ENCODE results near the gene ABTB2. TPM values are rescaled to one million over a fixed set of nuclear protein-coding genes. Genes with fewer than 3 reads are reported as not detected.
"Not testable (repeated sequence)": the region's sequence is repeated elsewhere in the genome, so short reads cannot be mapped to it uniquely, and the experiment has no call there.

ABTB2 gene
- total RNA-seq, 2 experiments from 2014 or later = 1.2 TPM

DNA sequence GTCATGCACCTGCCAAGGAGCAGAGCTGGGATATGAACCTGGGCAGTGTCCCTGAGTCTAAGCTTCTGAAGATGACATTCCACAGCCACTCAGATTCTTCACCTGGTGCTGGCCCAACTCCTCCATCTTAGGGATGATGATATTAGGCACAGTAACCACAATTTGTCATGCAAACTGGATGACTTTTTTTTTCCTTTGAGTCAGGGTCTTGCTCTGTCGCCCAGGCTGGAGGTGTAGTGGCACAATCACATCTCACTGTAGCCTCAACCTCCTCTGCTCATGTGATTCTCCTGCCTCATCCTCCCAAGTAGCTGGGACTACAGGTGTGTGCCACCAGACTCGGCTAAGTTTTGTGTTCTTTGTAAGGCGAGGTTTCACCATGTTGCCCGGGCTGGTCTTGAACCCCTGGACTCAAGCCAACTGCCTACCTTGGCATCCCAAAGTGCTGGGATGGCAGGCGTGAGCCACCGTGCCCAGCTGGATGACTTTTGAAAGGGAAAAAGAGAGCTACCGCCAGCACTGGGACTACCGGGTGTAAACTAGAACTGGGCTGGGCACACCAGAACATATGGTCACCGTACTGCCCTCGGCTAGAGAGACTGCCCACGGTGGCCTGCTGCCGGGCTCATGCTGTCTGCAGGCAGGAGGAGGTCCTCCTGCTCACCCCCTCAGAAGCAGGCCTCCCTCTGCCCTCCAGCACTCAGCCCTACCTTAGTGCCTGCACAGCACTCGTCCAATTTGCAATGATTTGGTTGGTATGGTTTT, 174.7 kb downstream of the ABTB2 start:
- Mint-ChIP-seq H3K4me3 (no peak overlapping the region), H3K27ac (no peak overlapping the region), H3K9me3 (ENCODE audit: low read depth) (no peaks in the 10 kb centered on the region), H3K4me1 (peaks cover 2% of the 10 kb centered on the region), H3K36me3 (ENCODE audit: low read depth) (no peaks in the 10 kb centered on the region), H3K27me3 (no peaks in the 10 kb centered on the region)
- ChIA-PET POLR2A (no interaction called here), CTCF (interaction anchor here (0.8 to 3.8 kb wide), 5 partner anchors 9 to 179 kb away, joined by 3 to 16 read pairs (median 3); partner anchors contain the start of gene ABTB2)
- ATAC-seq (peak; percentile 59), DNase-seq (no peak)
- intact Hi-C loops (cut with DNase I, micrococcal nuclease) = no loop called here

DNA sequence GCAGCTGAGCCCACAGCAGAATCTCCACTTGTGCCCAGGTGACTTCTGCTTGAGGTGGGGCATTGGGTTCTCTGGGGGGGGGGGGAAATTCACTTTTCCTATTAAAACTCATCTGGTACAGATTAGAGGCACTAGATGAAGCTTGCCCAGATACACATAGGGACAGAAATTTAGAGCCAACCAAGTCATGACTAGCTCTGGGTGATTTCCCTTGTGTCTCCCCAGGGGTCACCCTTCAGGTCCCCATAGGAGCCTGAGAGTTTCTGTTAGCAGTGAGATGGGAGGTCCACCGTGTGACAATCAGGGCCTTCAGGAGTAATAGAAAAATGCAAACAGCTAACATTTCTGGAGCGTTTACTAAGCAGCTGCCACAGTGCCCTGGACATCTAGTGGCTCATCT, 175.4 kb downstream of the ABTB2 start:
- no peak for ATAC-seq
- ChIA-PET CTCF (interaction anchor here (0.8 to 1.1 kb wide), 4 partner anchors 8 to 180 kb away, joined by 3 to 6 read pairs (median 3); partner anchors contain the start of gene ABTB2), POLR2A (interaction anchor here (0.5 kb wide), 1 partner anchor 201 kb away, joined by 8 read pairs; no protein-coding TSS in a partner anchor)
- Mint-ChIP-seq H3K36me3 (ENCODE audit: low read depth) (no peaks in the 10 kb centered on the region), H3K9me3 (ENCODE audit: low read depth) (no peaks in the 10 kb centered on the region), H3K4me1 (peaks cover 2% of the 10 kb centered on the region), H3K27me3 (peaks cover 2% of the 10 kb centered on the region), H3K27ac (no peak overlapping the region), H3K4me3 (no peak overlapping the region)
- no peak for DNase-seq
- intact Hi-C loops (cut with DNase I, micrococcal nuclease) = no loop called here

GRCh38 chr11:34181856-34182405, 175.9 kb downstream of the ABTB2 start:
- POLR2A ChIA-PET = interaction anchor here (0.5 kb wide), 1 partner anchor 202 kb away, joined by 8 read pairs; no protein-coding TSS in a partner anchor
- intact Hi-C loops (cut with DNase I, micrococcal nuclease) = no loop called here

GRCh38 chr11:34181251-34181650, 176.6 kb downstream of the ABTB2 start:
- no peak overlapping the region for H3K4me3 Mint-ChIP-seq
- H3K27me3 Mint-ChIP-seq = peaks cover 2% of the 10 kb centered on the region
- ChIA-PET CTCF (interaction anchor here (0.8 to 2.4 kb wide), 4 partner anchors 9 to 177 kb away, joined by 3 to 8 read pairs (median 4); partner anchors contain the start of gene ABTB2), POLR2A (no interaction called here)
- intact Hi-C loops (cut with DNase I, micrococcal nuclease) = no loop called here
- H3K36me3 Mint-ChIP-seq (ENCODE audit: low read depth) = no peaks in the 10 kb centered on the region
- ATAC-seq (no peak), DNase-seq (no peak)
- no peaks in the 10 kb centered on the region for H3K9me3 Mint-ChIP-seq (ENCODE audit: low read depth)
- H3K4me1 Mint-ChIP-seq = peaks cover 2% of the 10 kb centered on the region
- no peak overlapping the region for H3K27ac Mint-ChIP-seq

More at GRCh38 chr11:34181856-34182405, 175.9 kb downstream of the ABTB2 start:
- no peak overlapping the region for H3K27ac Mint-ChIP-seq
- peaks cover 2% of the 10 kb centered on the region for H3K27me3 Mint-ChIP-seq
- no peaks in the 10 kb centered on the region for H3K36me3 Mint-ChIP-seq (ENCODE audit: low read depth)
- no peaks in the 10 kb centered on the region for H3K9me3 Mint-ChIP-seq (ENCODE audit: low read depth)
- CTCF ChIA-PET = interaction anchor here (0.8 to 1.3 kb wide), 6 partner anchors 8 to 180 kb away, joined by 3 to 6 read pairs (median 4); partner anchors contain the start of gene ABTB2
- H3K4me1 Mint-ChIP-seq = peaks cover 2% of the 10 kb centered on the region
- no peak for ATAC-seq
- H3K4me3 Mint-ChIP-seq = no peak overlapping the region
- no peak for DNase-seq

GRCh38 chr11:34180814-34181165, 177.0 kb downstream of the ABTB2 start:
- H3K4me1 Mint-ChIP-seq; POLR2A ChIA-PET; intact Hi-C loops (cut with DNase I, micrococcal nuclease); DNase-seq; H3K9me3 Mint-ChIP-seq (ENCODE audit: low read depth); H3K27ac Mint-ChIP-seq; H3K4me3 Mint-ChIP-seq; H3K36me3 Mint-ChIP-seq (ENCODE audit: low read depth); H3K27me3 Mint-ChIP-seq: not testable (repeated sequence)
- CTCF ChIA-PET = interaction anchor here (0.7 to 2.4 kb wide), 4 partner anchors 11 to 177 kb away, joined by 3 to 8 read pairs (median 4); partner anchors contain the start of gene ABTB2
- peak; percentile 31 for ATAC-seq

- Mint-ChIP-seq H3K27ac (no peak overlapping the region), H3K36me3 (ENCODE audit: low read depth) (no peaks in the 10 kb centered on the region), H3K9me3 (ENCODE audit: low read depth) (no peaks in the 10 kb centered on the region), H3K4me1 (peaks cover 7% of the 10 kb centered on the region), H3K27me3 (peaks cover 2% of the 10 kb centered on the region), H3K4me3 (no peak overlapping the region)
- ChIA-PET CTCF (interaction anchor here (0.5 to 2.4 kb wide), 9 partner anchors 11 to 288 kb away, joined by 3 to 8 read pairs (median 3); partner anchors contain the start of gene ABTB2), POLR2A (no interaction called here)
- DNase-seq (no peak), ATAC-seq (peak; percentile 58)
- intact Hi-C loops (cut with DNase I, micrococcal nuclease) = no loop called here
Measured at GRCh38 chr11:34180040-34180813, 177.6 kb downstream of the ABTB2 start.

DNA sequence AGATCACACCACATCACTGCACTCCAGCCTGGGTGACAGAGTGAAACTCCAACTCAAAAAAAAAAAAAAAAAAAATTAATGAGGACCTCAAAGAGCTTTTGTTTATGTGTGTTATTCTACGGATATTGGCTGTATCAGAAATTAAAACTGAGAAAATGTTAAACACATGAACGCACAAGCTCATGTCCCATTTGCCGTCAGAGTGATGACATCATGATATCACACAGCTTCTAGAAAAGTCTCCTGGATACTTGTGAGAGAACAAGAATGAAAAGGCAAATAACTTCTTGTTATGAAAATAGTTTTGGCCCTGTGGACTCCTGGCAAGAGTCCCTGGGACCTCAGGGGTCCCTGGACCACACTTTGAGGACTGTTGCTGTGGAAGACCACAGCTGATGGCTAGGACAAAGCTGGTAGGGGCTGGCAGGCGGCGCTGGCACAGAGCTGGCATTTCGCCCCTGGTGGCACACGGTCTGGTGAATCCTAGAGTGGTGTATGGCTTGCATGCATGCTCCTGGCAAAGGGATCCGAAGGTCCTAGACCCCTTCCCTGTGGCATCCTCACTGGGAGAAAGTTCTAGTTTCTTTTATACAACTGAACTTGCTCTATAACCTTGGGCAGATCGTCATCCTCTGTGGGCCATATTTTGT, 178.7 kb downstream of the ABTB2 start:
- H3K27ac Mint-ChIP-seq = no peak overlapping the region
- H3K4me1 Mint-ChIP-seq = peaks cover 12% of the 10 kb centered on the region
- ATAC-seq (no peak), DNase-seq (no peak)
- H3K9me3 Mint-ChIP-seq (ENCODE audit: low read depth) = no peaks in the 10 kb centered on the region
- ChIA-PET POLR2A (no interaction called here), CTCF (interaction anchor here (1.4 to 2.4 kb wide), 3 partner anchors 169 to 289 kb away, joined by 3 to 8 read pairs (median 4); partner anchors contain the start of gene ABTB2)
- no peak overlapping the region for H3K4me3 Mint-ChIP-seq
- H3K36me3 Mint-ChIP-seq (ENCODE audit: low read depth) = no peaks in the 10 kb centered on the region
- intact Hi-C loops (cut with DNase I, micrococcal nuclease) = loop anchor here (10.0 kb wide), 2 partner anchors 286 to 324 kb away; no protein-coding TSS in a partner anchor
- peaks cover 2% of the 10 kb centered on the region for H3K27me3 Mint-ChIP-seq

GRCh38 chr11:34178209-34178821, 179.5 kb downstream of the ABTB2 start:
- Mint-ChIP-seq H3K4me3 (no peak overlapping the region), H3K9me3 (ENCODE audit: low read depth) (no peaks in the 10 kb centered on the region), H3K36me3 (ENCODE audit: low read depth) (no peaks in the 10 kb centered on the region), H3K4me1 (peaks cover 12% of the 10 kb centered on the region), H3K27ac (no peak overlapping the region), H3K27me3 (peaks cover 2% of the 10 kb centered on the region)
- POLR2A ChIA-PET = no interaction called here
- DNase-seq (no peak), ATAC-seq (no peak)
- intact Hi-C loops (cut with DNase I, micrococcal nuclease) = loop anchor here (10.0 kb wide), 2 partner anchors 286 to 324 kb away; no protein-coding TSS in a partner anchor
- CTCF ChIA-PET = interaction anchor here (0.6 to 5.0 kb wide), 5 partner anchors 15 to 220 kb away, joined by 3 to 70 read pairs (median 3); partner anchors contain the start of gene ABTB2

GRCh38 chr11:34176751-34177209, 181.0 kb downstream of the ABTB2 start:
- H3K4me3 Mint-ChIP-seq = no peak overlapping the region
- H3K27ac Mint-ChIP-seq = no peak overlapping the region
- ChIA-PET CTCF (interaction anchor here (0.6 to 5.7 kb wide), 5 partner anchors 10 to 292 kb away, joined by 3 to 70 read pairs (median 4); partner anchors contain the start of gene ABTB2), POLR2A (no interaction called here)
- H3K4me1 Mint-ChIP-seq = peaks cover 11% of the 10 kb centered on the region
- H3K36me3 Mint-ChIP-seq (ENCODE audit: low read depth) = no peaks in the 10 kb centered on the region
- no peak for DNase-seq
- peaks cover 2% of the 10 kb centered on the region for H3K27me3 Mint-ChIP-seq
- intact Hi-C loops (cut with DNase I, micrococcal nuclease) = loop anchor here (10.0 kb wide), 2 partner anchors 288 to 322 kb away; no protein-coding TSS in a partner anchor
- no peaks in the 10 kb centered on the region for H3K9me3 Mint-ChIP-seq (ENCODE audit: low read depth)
- ATAC-seq = no peak

DNA sequence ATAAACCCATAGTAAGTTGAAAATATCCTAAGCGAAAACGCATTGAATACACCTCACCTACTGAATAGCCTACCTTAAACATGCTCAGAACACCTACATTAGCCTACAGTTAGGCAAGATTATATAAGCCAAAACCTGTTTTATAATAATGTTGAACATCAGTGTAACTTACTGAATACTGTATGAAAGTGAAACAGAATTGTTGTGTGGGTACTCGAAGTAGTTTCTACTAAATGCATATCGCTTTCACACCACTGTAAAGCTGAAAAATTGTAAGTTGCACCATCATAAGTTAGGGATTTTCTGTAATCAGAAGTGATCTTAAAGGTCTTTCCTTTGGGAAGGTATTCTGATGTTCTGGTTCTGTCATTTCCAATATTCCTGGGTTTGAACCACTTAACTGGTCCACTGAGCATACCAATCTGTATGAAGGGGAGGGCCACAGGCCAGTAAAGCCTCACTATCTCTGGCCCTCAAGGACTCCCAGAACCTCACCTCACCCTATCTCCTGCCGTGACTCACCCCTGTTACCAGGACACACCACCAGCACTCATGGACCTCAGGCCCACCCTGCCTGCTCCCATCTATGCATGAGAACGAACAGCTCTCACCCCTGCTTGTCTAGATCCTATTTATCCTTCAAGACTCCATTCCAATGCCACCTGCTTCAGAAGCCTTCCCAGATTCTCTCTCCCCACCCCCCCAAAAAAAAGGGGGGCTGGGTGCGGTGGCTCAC, 182.4 kb downstream of the ABTB2 start:
- H3K27ac Mint-ChIP-seq = no peak overlapping the region
- no peak for DNase-seq
- H3K9me3 Mint-ChIP-seq (ENCODE audit: low read depth) = no peaks in the 10 kb centered on the region
- ATAC-seq = no peak
- intact Hi-C loops (cut with DNase I, micrococcal nuclease) = loop anchor here (2.0 to 10.0 kb wide), 5 partner anchors 59 to 321 kb away; no protein-coding TSS in a partner anchor
- POLR2A ChIA-PET = no interaction called here
- peaks cover 2% of the 10 kb centered on the region for H3K27me3 Mint-ChIP-seq
- H3K36me3 Mint-ChIP-seq (ENCODE audit: low read depth) = no peaks in the 10 kb centered on the region
- CTCF ChIA-PET = interaction anchor here (0.6 to 5.7 kb wide), 11 partner anchors 9 to 392 kb away, joined by 3 to 70 read pairs (median 8); partner anchors contain the start of gene ABTB2
- H3K4me1 Mint-ChIP-seq = peaks cover 11% of the 10 kb centered on the region
- no peak overlapping the region for H3K4me3 Mint-ChIP-seq
